Neural cell (in vitro differentiated cells): Measurements from ENCODE around the gene MED14. TPM values are rescaled to one million over a fixed set of nuclear protein-coding genes. Genes with fewer than 3 reads are reported as not detected.

Experiments
- H2AFZ ChIP-seq: fragments of 200-600, 300-800 bp; sonication (generic), shearing (Covaris generic); 2 replicates; pipeline ENCODE4 v1.6.0; 2014; ENCODE audit warnings: low read depth, mild to moderate bottlenecking, antibody characterized with exemption, low read length, moderate library complexity
- H3F3A ChIP-seq: fragments of 200-600 bp; shearing (Covaris generic); 2 replicates; pipeline ENCODE4 v1.6.1; 2016; ENCODE audit warnings: mild to moderate bottlenecking, moderate library complexity, mixed read lengths, antibody characterized with exemption, low read length; ENCODE audit not compliant: insufficient read depth, poor library complexity, severe bottlenecking
- H3K27ac ChIP-seq: fragments of 200-600, 300-800 bp; sonication (generic), shearing (Covaris generic); 2 replicates; pipeline ENCODE4 v1.5.1; 2014; ENCODE audit warnings: mild to moderate bottlenecking, low read length, moderate library complexity
- H3K27me3 ChIP-seq: fragments of 300-800, 200-600 bp; sonication (generic), shearing (Covaris generic); 2 replicates; pipeline ENCODE4 v1.6.0; 2014; ENCODE audit warnings: mild to moderate bottlenecking, low read depth, low read length, moderate library complexity; ENCODE audit not compliant: insufficient read depth
- H3K36me3 ChIP-seq: fragments of 300-800, 200-600 bp; sonication (generic), shearing (Covaris generic); 2 replicates; pipeline ENCODE4 v1.5.1; 2014; ENCODE audit warnings: mild to moderate bottlenecking, antibody characterized with exemption, low read length, moderate library complexity; ENCODE audit not compliant: insufficient read depth
- H3K4me2 ChIP-seq: fragments of 300-800, 200-600 bp; sonication (generic), shearing (Covaris generic); 2 replicates; pipeline ENCODE4 v1.6.0; 2014; ENCODE audit warnings: mild to moderate bottlenecking, low read length
- H3K4me3 ChIP-seq: fragments of 300-800, 200-600 bp; sonication (generic), shearing (Covaris generic); 2 replicates; pipeline ENCODE4 v1.5.1; 2014; ENCODE audit warnings: mild to moderate bottlenecking, low read length, moderate library complexity
- H3K79me2 ChIP-seq: fragments of 200-600 bp; shearing (Covaris generic); replicated peaks from 2 replicates; pipeline ENCODE4 v1.6.0; 2014; ENCODE audit warnings: mild to moderate bottlenecking, low read length, moderate library complexity; ENCODE audit not compliant: insufficient read depth
- H3K9ac ChIP-seq: fragments of 300-800, 200-600 bp; sonication (generic), shearing (Covaris generic); 2 replicates; pipeline ENCODE4 v1.6.1; 2016; ENCODE audit warnings: mild to moderate bottlenecking, low read length, mixed read lengths
- H3K9me2 ChIP-seq: fragments of 200-600 bp; shearing (Covaris generic); 2 replicates; pipeline ENCODE4 v1.6.1; 2016; ENCODE audit warnings: mild to moderate bottlenecking, low read length, mixed read lengths; ENCODE audit not compliant: insufficient read depth
- H3K9me3 ChIP-seq: fragments of 200-600, 300-800 bp; sonication (generic), shearing (Covaris generic); 2 replicates; pipeline ENCODE4 v1.6.1; 2016; ENCODE audit warnings: mild to moderate bottlenecking, mixed run types, low read length, moderate library complexity, mixed read lengths
- H4K20me1 ChIP-seq: fragments of 200-600 bp; shearing (Covaris generic); 2 replicates; pipeline ENCODE4 v1.6.1; 2016; ENCODE audit warnings: mild to moderate bottlenecking, mixed run types; ENCODE audit not compliant: insufficient read depth
- EP300 ChIP-seq: fragments of 450-650 bp; conservative IDR thresholded peaks from 2 replicates; pipeline ENCODE4 v1.6.1; 2014; ENCODE audit warnings: antibody characterized with exemption, mild to moderate bottlenecking, moderate library complexity; ENCODE audit not compliant: poor library complexity, severe bottlenecking
- EZH2 ChIP-seq: fragments of 200-600, 300-800 bp; shearing (Covaris generic), sonication (generic); IDR thresholded peaks from 2 replicates; pipeline ENCODE4 v1.6.1; 2014; ENCODE audit warnings: antibody characterized with exemption, low read length, borderline replicate concordance, mild to moderate bottlenecking; ENCODE audit not compliant: insufficient read depth, poor library complexity, severe bottlenecking
- MXI1 ChIP-seq: fragments of 450-650 bp; conservative IDR thresholded peaks from 2 replicates; pipeline ENCODE4 v1.6.1; 2014; ENCODE audit warnings: antibody characterized with exemption, mild to moderate bottlenecking; ENCODE audit not compliant: poor library complexity, severe bottlenecking
- POLR2AphosphoS5 ChIP-seq: IDR thresholded peaks from 2 replicates; pipeline ENCODE4 v1.6.1; 2012
- RAD21 ChIP-seq: fragments of 450-650 bp; conservative IDR thresholded peaks from 2 replicates; pipeline ENCODE4 v1.6.1; 2014; ENCODE audit warnings: antibody characterized with exemption, mild to moderate bottlenecking, moderate library complexity
- SMC3 ChIP-seq: fragments of 450-650 bp; conservative IDR thresholded peaks from 2 replicates; pipeline ENCODE4 v1.6.1; 2014; ENCODE audit warnings: antibody characterized with exemption, mild to moderate bottlenecking, moderate library complexity; ENCODE audit not compliant: poor library complexity
- TAF1 ChIP-seq: IDR thresholded peaks from 2 replicates; pipeline ENCODE4 v1.6.1; 2012; ENCODE audit warnings: low read depth
- polyA plus RNA-seq: library from polyadenylated mRNA; depleted of rRNA; stranded (reverse); fragments of >200 nt; gene quantifications from 2 replicates; pipeline ENCODE4 v1.2.3, GENCODE V29; 2014
- TF ChIP-seq, protein P1 (sequence below): fragments of 450-650 bp; IDR thresholded peaks from 2 replicates; pipeline ENCODE4 v1.5.1; 2014; ENCODE audit warnings: antibody characterized with exemption, mild to moderate bottlenecking, moderate library complexity; ENCODE audit not compliant: poor library complexity, severe bottlenecking
- TF ChIP-seq, protein P2 (sequence below): IDR thresholded peaks from 2 replicates; pipeline ENCODE4 v1.6.1; 2012; ENCODE audit warnings: borderline replicate concordance

Gene MED14
- polyA plus RNA-seq, 1 donor from 2014 or later: 22.4 TPM

DNA sequence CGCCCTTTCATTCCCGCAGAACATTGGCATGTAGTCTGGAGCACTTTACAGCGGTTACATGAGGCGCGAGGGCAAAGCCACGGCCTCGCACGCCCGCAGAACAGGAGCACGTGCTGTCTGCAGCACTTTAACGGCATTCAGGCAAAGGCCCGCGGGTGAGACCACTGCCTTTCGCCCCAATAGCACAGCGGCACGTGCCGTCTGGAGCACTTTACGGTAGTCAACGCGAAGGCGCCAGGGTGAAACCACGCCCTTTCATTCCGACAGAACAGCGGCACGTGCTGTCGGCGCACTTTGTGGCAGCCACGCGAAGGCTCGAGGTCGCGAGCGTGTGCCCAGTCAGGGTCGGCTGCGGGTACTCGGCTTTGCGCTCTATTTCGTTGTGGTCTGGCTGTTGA, 112.2 kb downstream of the MED14 start, which contains the start of gene MPC1L:
Gene MPC1L (plus strand): TSS at position 290 of the 398 bp plus-strand sequence. CDS start 138 bp downstream, outside the sequence.
- Histone ChIP-seq H3F3A (no peaks in the 10 kb centered on the region), H3K36me3 (no peaks in the 10 kb centered on the region), H3K9me3 (no peaks in the 10 kb centered on the region), H3K4me2 (no peak within 1 kb of the TSS), H3K9ac (no peak within 1 kb of the TSS), H4K20me1 (no peaks in the 10 kb centered on the region), H3K4me3 (no peak within 1 kb of the TSS), H3K27me3 (no peaks in the 10 kb centered on the region), H3K27ac (no peak within 1 kb of the TSS), H3K79me2 (no peaks in the 10 kb centered on the region), H2AFZ (no peak within 1 kb of the TSS), H3K9me2 (no peaks in the 10 kb centered on the region)
- TF ChIP-seq TAF1 (no peak), RAD21 (no peak), EP300 (no peak), EZH2 (no peak), SMC3 (no peak), MXI1 (no peak), POLR2AphosphoS5 (no peak)
- TF ChIP-seq, protein P1, sequence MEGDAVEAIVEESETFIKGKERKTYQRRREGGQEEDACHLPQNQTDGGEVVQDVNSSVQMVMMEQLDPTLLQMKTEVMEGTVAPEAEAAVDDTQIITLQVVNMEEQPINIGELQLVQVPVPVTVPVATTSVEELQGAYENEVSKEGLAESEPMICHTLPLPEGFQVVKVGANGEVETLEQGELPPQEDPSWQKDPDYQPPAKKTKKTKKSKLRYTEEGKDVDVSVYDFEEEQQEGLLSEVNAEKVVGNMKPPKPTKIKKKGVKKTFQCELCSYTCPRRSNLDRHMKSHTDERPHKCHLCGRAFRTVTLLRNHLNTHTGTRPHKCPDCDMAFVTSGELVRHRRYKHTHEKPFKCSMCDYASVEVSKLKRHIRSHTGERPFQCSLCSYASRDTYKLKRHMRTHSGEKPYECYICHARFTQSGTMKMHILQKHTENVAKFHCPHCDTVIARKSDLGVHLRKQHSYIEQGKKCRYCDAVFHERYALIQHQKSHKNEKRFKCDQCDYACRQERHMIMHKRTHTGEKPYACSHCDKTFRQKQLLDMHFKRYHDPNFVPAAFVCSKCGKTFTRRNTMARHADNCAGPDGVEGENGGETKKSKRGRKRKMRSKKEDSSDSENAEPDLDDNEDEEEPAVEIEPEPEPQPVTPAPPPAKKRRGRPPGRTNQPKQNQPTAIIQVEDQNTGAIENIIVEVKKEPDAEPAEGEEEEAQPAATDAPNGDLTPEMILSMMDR: no peak
- TF ChIP-seq, protein P2, sequence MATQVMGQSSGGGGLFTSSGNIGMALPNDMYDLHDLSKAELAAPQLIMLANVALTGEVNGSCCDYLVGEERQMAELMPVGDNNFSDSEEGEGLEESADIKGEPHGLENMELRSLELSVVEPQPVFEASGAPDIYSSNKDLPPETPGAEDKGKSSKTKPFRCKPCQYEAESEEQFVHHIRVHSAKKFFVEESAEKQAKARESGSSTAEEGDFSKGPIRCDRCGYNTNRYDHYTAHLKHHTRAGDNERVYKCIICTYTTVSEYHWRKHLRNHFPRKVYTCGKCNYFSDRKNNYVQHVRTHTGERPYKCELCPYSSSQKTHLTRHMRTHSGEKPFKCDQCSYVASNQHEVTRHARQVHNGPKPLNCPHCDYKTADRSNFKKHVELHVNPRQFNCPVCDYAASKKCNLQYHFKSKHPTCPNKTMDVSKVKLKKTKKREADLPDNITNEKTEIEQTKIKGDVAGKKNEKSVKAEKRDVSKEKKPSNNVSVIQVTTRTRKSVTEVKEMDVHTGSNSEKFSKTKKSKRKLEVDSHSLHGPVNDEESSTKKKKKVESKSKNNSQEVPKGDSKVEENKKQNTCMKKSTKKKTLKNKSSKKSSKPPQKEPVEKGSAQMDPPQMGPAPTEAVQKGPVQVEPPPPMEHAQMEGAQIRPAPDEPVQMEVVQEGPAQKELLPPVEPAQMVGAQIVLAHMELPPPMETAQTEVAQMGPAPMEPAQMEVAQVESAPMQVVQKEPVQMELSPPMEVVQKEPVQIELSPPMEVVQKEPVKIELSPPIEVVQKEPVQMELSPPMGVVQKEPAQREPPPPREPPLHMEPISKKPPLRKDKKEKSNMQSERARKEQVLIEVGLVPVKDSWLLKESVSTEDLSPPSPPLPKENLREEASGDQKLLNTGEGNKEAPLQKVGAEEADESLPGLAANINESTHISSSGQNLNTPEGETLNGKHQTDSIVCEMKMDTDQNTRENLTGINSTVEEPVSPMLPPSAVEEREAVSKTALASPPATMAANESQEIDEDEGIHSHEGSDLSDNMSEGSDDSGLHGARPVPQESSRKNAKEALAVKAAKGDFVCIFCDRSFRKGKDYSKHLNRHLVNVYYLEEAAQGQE: no peak

DNA sequence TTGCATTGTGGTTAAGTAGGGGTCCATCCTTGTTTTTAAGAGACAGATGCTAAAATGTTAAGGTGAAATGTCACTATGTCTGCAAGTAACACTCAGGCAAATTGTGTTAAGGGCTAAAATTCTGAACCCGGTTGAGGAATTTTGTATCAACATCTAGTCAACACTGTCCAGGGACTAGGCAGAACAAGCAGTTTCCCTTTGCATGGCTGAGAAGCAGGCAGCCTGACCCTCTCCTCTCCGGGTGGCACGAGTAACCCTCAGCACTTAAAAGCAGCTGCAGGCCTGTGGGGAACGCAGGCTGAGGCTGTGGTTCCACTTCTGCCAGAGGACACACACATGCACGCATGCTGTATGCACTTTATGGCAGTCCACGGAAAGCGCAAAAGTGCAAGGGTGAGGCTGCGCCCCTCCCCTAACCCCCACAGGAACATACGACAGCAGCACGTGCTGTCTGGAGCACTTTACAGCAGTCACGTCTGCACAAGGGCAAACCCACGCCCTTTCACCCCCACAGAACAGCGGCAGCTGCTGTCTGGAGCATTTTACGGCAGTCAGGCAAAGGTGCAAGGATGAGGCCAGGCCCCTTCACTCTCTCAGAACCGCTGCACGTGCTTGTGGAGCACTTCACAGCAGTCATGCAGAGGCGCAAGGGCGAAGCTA, 112.7 kb downstream of the MED14 start:
- H3K79me2 ChIP-seq: no peaks in the 10 kb centered on the region
- H3K4me2 ChIP-seq: no peak overlapping the region
- H3K9me2 ChIP-seq: no peaks in the 10 kb centered on the region
- TF ChIP-seq RAD21: no peak
- no peak for TF ChIP-seq TAF1
- TF ChIP-seq, protein P1: no peak
- TF ChIP-seq POLR2AphosphoS5: no peak
- no peak for TF ChIP-seq EP300
- H3K27ac ChIP-seq: no peak overlapping the region
- H3K36me3 ChIP-seq: no peaks in the 10 kb centered on the region
- H3K27me3 ChIP-seq: no peaks in the 10 kb centered on the region
- no peaks in the 10 kb centered on the region for H3K9me3 ChIP-seq
- no peak overlapping the region for H2AFZ ChIP-seq
- no peak overlapping the region for H3K4me3 ChIP-seq
- no peaks in the 10 kb centered on the region for H3F3A ChIP-seq
- no peak overlapping the region for H3K9ac ChIP-seq
- no peaks in the 10 kb centered on the region for H4K20me1 ChIP-seq
